GM06990 (cell line): ENCODE data around the gene PACSIN3.

ENCODE experiments used
- DNase-seq: peaks from one replicate; pipeline ENCODE4 v3.0.0-alpha.2; 2011; ENCODE audit not compliant: insufficient read length; ENCODE audit errors: extremely low read depth
- H3K27me3 ChIP-seq: replicated peaks from 2 replicates; pipeline ENCODE4 v1.6.0; 2011; ENCODE audit warnings: low read length; ENCODE audit not compliant: control insufficient read depth, insufficient read depth
- H3K36me3 ChIP-seq: 2 replicates; pipeline ENCODE4 v1.5.1; 2011; ENCODE audit warnings: low read length; ENCODE audit not compliant: control insufficient read depth, insufficient read depth
- H3K4me3 ChIP-seq: replicated peaks from 2 replicates; pipeline ENCODE4 v1.5.1; 2011; ENCODE audit warnings: low read depth, mild to moderate bottlenecking, control low read depth, low read length
- CTCF ChIP-seq: IDR thresholded peaks from 2 replicates; pipeline ENCODE4 v1.5.1; 2011; ENCODE audit warnings: low read length, control low read depth, mild to moderate bottlenecking, inconsistent platforms; ENCODE audit not compliant: insufficient read depth, poor library complexity, severe bottlenecking

PACSIN3 gene

DNA sequence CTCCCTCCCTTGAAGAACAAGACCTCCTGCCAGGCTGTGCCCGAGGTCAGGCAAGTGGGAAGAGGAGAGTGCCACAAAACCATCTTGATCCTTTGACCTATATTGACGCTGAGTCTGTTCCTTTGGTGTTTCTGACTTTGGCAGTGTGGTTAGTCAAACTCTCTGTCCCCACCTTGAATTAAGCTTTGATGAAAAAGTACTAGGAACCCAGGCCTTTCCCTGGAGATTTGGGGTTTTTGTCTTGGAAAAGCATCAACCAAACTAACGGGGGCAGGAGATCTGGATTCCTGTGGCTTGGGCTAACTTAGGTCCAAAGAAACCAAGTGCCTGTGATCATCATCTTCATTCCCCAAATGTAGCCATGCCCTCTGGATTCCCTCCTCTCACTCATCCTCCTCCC lies 49.9 kb downstream of the PACSIN3 start:
- TF ChIP-seq CTCF: no peak
- H3K36me3 ChIP-seq: no peaks in the 10 kb centered on the region; the same call in 1 of the 2 replicates
- no peak for DNase-seq
- no peaks in the 10 kb centered on the region for H3K27me3 ChIP-seq
- H3K4me3 ChIP-seq: no peak overlapping the region

- H3K4me3 ChIP-seq: no peak overlapping the region
- H3K27me3 ChIP-seq: no peaks in the 10 kb centered on the region
- no peak for DNase-seq
- no peaks in the 10 kb centered on the region for H3K36me3 ChIP-seq
- TF ChIP-seq CTCF: no peak
These were observed 53.3 kb downstream of the PACSIN3 start for GRCh38 chr11:47132981-47133380.

DNA sequence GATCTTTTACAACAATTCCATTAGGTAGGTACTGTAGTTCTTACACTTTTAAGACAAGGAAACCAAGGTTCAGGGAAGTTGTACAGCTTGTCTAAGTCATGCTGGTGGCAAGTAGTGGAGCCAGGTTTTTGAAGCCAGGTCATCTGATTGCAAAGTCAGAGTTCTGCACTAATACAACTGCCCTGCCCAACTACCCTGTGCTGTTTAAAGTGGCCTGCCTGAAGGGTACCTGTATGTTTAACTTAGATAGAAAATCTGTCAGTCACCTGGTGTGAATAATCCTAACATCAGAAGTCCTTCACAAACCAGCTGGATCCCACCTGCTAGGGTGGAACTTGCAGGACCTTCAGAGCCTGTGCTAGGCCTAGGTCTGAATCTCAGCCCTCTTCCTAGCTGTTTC lies 53.7 kb downstream of the PACSIN3 start:
- no peak for TF ChIP-seq CTCF

DNA sequence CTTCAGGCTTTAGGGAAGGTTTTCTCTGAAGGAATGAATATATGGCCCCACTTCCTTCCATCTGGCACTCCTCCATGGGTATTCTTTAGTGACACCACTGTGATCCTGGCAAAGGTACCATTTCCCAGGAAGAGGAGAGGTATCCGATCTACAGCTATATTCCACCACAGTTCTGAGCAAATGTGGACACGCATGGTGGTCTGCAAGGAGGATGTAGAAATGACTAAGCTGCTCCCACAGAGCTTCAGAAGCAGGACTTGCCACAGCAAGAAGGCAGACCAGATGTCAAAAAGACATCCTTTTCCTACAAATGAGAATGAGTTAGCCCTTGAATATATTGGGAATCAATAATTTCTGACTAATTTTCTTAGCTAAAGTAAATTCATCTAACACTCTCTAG lies 55.1 kb downstream of the PACSIN3 start:
- TF ChIP-seq CTCF: no peak
- H3K27me3 ChIP-seq: no peaks in the 10 kb centered on the region

More for the DNA sequence above, 53.7 kb downstream of the PACSIN3 start:
- no peaks in the 10 kb centered on the region for H3K27me3 ChIP-seq
- DNase-seq: no peak
- H3K4me3 ChIP-seq: no peak overlapping the region
- H3K36me3 ChIP-seq: no peaks in the 10 kb centered on the region

GRCh38 chr11:47130543-47130942 lies 55.7 kb downstream of the PACSIN3 start:
- no peak for DNase-seq
- no peaks in the 10 kb centered on the region for H3K36me3 ChIP-seq
- no peak overlapping the region for H3K4me3 ChIP-seq
- TF ChIP-seq CTCF: no peak
- no peaks in the 10 kb centered on the region for H3K27me3 ChIP-seq

More for the DNA sequence above, 55.1 kb downstream of the PACSIN3 start:
- DNase-seq: no peak
- Histone ChIP-seq H3K36me3 (no peaks in the 10 kb centered on the region), H3K4me3 (no peak overlapping the region)
